Thyroid gland (tissue), 4 donors: ENCODE data around the gene PCAT6. TPM values are rescaled to one million over a fixed set of nuclear protein-coding genes. Genes with fewer than 3 reads are reported as not detected.
"Not testable (repeated sequence)": the region's sequence is repeated elsewhere in the genome, so short reads cannot be mapped to it uniquely, and the experiment has no call there.

Experiments used
- DNase-seq, 2 donors: peaks; one replicate each; pipeline ENCODE4 v3.0.0-alpha.2; 2019
- H3K27ac ChIP-seq, 3 donors: fragments of 200-600 bp; sonication (generic); 1 replicate in 2 of 3; 2 replicates in 1 of 3; pipeline ENCODE4 v1.5.1; 2016 to 2019; ENCODE audit warnings: mild to moderate bottlenecking in 1 of 3, moderate library complexity in 1 of 3
- H3K27me3 ChIP-seq: fragments of 200-600 bp; sonication (generic); one replicate; pipeline ENCODE4 v1.5.1; 2019
- H3K36me3 ChIP-seq, 2 donors: fragments of 200-600 bp; sonication (generic); one replicate each; pipeline ENCODE4 v1.5.1; 2016 to 2019
- H3K4me1 ChIP-seq, 2 donors: fragments of 200-600 bp; sonication (generic); one replicate each; pipeline ENCODE4 v1.5.1; 2017 to 2019
- H3K4me3 ChIP-seq, 3 donors: fragments of 200-600 bp; sonication (generic); replicated peaks in 1 of 3; 1 replicate in 2 of 3; 2 replicates in 1 of 3; pipeline ENCODE4 v1.5.1; 2016; ENCODE audit warnings: mild to moderate bottlenecking in 1 of 3
- H3K9me3 ChIP-seq: fragments of 200-600 bp; sonication (generic); one replicate; pipeline ENCODE4 v1.5.1; 2017
- POLR2A ChIP-seq, 2 donors: fragments of 450-650 bp; IDR thresholded peaks; one replicate each; pipeline ENCODE4 v1.6.1; 2017; ENCODE audit warnings: antibody characterized with exemption in 2 of 2, mild to moderate bottlenecking in 2 of 2, moderate library complexity in 1 of 2
- WGBS, 2 donors: methylation state at CpG; one replicate each; pipeline ENCODE4 v1.1.5; 2017; 5-methylcytosine and 5-hydroxymethylcytosine counted together
- intact Hi-C: fragments of 100-400 bp; cut with DNase I; formaldehyde crosslinking; loops from one replicate; pipeline ENCODE4 v1.15.1; 2023
- total RNA-seq, 4 donors: library from RNA; depleted of rRNA; stranded (reverse); fragments of >200 nt; gene quantifications; one replicate each; pipeline ENCODE4 v1.2.3, GENCODE V29; 2016
- TF ChIP-seq, protein P1 (sequence below), 6 experiments: fragments of 200-600 bp in 3 of 6; fragments of 450-650 bp in 3 of 6; sonication (generic) in 3 of 6; IDR thresholded peaks; one replicate each; pipeline ENCODE4 v1.5.1; 2016 to 2019; ENCODE audit warnings: antibody characterized with exemption in 6 of 6, mild to moderate bottlenecking in 2 of 6, inconsistent platforms in 1 of 6, moderate library complexity in 1 of 6

The PCAT6 gene
- total RNA-seq, 4 donors from 2014 or later, result not detected

DNA sequence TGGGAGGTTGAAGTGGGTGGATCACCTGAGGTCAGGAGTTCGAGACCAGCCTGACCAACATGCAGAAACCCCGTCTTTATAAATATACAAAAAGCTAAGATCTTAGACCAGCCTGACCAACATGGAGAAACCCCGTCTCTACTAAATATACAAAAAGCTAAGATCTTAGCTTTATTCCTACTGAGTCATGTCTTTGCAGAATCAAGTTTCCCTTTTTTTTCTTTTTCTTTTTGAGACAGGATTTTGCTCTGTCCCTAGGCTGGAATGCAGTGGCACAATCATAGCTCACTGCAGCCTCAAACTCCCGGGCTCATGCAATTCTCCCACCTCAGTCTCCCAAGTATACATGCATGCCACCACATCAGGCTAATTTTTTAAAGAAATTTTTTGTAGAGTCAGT is 23.9 kb upstream of the PCAT6 start:
- no peaks in the 10 kb centered on the region for H3K27me3 ChIP-seq
- peaks cover 0 to 8% of the 10 kb centered on the region in 2 donors for H3K4me1 ChIP-seq
- H3K36me3 ChIP-seq, result no peaks in the 10 kb centered on the region
- 72 to 73% methylated on average over 4 of the region's 4 CpGs for WGBS, 2 donors
- DNase-seq, result no peak
- H3K9me3 ChIP-seq, result no peaks in the 10 kb centered on the region
- no peak overlapping the region for H3K4me3 ChIP-seq
- intact Hi-C loops, result no loop called here
- no peak for TF ChIP-seq POLR2A (IDR thresholded peaks at IDR 0.05)
- TF ChIP-seq, protein P1, sequence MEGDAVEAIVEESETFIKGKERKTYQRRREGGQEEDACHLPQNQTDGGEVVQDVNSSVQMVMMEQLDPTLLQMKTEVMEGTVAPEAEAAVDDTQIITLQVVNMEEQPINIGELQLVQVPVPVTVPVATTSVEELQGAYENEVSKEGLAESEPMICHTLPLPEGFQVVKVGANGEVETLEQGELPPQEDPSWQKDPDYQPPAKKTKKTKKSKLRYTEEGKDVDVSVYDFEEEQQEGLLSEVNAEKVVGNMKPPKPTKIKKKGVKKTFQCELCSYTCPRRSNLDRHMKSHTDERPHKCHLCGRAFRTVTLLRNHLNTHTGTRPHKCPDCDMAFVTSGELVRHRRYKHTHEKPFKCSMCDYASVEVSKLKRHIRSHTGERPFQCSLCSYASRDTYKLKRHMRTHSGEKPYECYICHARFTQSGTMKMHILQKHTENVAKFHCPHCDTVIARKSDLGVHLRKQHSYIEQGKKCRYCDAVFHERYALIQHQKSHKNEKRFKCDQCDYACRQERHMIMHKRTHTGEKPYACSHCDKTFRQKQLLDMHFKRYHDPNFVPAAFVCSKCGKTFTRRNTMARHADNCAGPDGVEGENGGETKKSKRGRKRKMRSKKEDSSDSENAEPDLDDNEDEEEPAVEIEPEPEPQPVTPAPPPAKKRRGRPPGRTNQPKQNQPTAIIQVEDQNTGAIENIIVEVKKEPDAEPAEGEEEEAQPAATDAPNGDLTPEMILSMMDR (IDR thresholded peaks at IDR 0.05), result no peak
- H3K27ac ChIP-seq, result no peak overlapping the region

DNA sequence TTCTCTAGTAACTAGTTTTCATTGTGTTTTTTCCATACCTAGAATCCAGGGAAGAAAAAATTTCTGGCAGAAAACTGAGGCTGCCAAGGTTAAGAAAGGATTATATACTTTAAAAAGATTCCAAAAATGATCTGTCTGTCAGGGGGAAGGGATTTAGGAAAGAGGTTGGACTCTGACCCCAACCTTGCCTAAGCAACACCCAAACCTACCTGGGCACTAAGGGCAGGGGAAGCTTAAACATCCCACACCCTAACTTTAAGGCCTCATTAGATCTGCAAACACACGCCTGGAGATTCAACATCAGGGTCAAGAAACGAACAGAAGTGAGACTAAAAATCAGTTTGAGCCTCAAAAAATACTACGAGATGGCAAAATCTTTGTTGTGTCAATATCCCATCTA is 22.0 kb upstream of the PCAT6 start:
- H3K4me1 ChIP-seq, result peaks cover 0 to 8% of the 10 kb centered on the region in 2 donors
- no peak overlapping the region for H3K4me3 ChIP-seq
- no peak overlapping the region for H3K27ac ChIP-seq
- no peaks in the 10 kb centered on the region for H3K9me3 ChIP-seq
- 83 to 94% methylated on average over 3 of the region's 3 CpGs for WGBS, 2 donors
- TF ChIP-seq, protein P1 (IDR thresholded peaks at IDR 0.05), result no peak
- no peak for TF ChIP-seq POLR2A (IDR thresholded peaks at IDR 0.05)
- H3K36me3 ChIP-seq, result no peaks in the 10 kb centered on the region
- intact Hi-C loops, result no loop called here
- no peaks in the 10 kb centered on the region for H3K27me3 ChIP-seq
- no peak for DNase-seq

DNA sequence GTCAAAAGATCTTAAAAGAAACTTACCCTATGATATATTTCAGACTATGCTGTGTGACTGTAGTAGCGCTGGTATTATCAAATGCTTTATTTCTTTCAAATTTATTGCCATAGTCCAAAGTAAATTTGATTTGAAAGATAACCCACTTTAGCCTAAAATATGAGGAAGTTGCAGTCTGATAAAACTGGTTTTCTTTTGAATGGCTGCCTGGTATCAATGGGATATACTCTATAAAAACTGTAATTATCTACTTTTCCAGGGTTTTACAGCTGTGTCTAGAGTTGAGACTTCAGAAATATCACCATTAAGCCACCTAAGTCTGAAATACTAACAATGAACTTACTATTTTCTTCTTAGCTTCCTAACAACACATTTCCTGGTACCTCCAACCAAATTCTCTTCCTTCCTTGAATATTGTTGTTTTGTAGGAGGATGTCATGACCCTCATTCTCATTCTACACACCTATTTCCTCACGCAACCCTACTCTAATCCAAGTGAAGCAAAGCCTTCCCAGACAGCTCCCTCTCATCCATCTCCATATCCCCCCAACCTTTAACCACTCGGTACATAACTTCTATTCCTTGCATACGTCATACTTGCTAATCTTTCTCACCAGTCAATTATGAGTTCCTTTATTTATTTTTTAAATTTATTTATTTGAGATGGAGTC is 19.5 kb upstream of the PCAT6 start:
- 88 to 90% methylated on average over 4 of the region's 4 CpGs for WGBS, 2 donors
- H3K4me1 ChIP-seq, result peaks cover 6 to 12% of the 10 kb centered on the region in 2 donors
- intact Hi-C loops, result no loop called here
- no peaks in the 10 kb centered on the region for H3K36me3 ChIP-seq
- no peaks in the 10 kb centered on the region for H3K27me3 ChIP-seq
- H3K4me3 ChIP-seq, result no peak overlapping the region
- no peaks in the 10 kb centered on the region for H3K9me3 ChIP-seq
- TF ChIP-seq, protein P1 (IDR thresholded peaks at IDR 0.05), result no peak
- no peak for TF ChIP-seq POLR2A (IDR thresholded peaks at IDR 0.05)
- no peak for DNase-seq
- no peak overlapping the region for H3K27ac ChIP-seq

DNA sequence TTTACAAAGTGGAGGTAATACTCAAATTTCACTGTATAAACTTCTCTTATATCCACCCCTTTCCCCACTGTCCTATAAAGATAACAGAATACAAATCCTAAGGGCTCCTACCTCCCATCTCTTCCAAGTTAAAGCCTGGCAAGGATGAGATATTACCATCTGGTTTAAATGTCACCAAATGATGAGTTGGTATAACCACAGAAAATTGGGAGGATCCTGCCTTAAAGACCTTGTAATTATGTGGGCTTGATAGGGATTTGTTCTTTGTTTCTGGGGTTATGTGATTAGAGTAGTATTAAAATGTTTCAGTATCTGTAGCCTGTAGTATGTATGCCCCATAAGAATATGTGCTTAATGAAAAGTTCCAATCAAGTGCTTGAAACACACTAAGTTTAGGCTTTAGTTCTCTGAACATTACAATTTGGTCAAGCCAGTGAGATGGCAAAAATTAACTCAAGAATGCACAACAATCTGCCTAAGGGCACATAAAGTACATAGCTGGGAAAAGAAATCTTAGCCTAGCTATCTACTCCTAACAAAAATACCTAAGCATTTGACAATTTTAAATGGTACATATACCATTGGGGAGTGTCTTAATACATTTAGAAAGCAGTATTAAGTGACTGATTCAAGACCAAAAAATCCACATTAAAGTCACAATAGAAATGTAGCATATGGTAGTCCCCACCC is 16.6 kb upstream of the PCAT6 start:
- no peak for DNase-seq
- no peaks in the 10 kb centered on the region for H3K36me3 ChIP-seq
- H3K27me3 ChIP-seq, result no peaks in the 10 kb centered on the region
- H3K27ac ChIP-seq, result no peak overlapping the region
- TF ChIP-seq, protein P1 (IDR thresholded peaks at IDR 0.05), result no peak
- TF ChIP-seq POLR2A (IDR thresholded peaks at IDR 0.05), result no peak
- H3K4me1 ChIP-seq, result peaks cover 6 to 12% of the 10 kb centered on the region in 2 donors
- H3K4me3 ChIP-seq, result no peak overlapping the region
- intact Hi-C loops, result no loop called here
- H3K9me3 ChIP-seq, result no peaks in the 10 kb centered on the region

DNA sequence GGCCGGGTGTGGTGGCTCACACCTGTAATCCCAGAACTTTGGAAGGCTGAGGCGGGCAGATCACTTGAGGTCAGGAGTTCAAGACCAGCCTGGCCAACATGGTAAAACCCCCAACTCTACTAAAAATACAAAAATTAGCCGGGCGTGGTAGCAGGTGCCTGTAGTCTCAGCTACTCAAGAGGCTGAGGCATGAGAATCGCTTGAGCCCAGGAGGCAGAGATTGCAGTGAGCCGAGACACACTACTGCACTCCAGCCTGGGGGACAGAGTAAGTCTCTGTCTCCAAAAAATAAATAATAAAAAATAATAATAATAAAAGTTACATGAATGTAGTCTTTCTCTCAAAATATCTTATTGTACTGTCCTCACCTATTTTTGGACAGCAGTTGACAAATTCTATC is 15.8 kb upstream of the PCAT6 start:
- intact Hi-C loops, H3K36me3 ChIP-seq, H3K27me3 ChIP-seq, H3K27ac ChIP-seq, H3K9me3 ChIP-seq, H3K4me3 ChIP-seq: not testable (repeated sequence)
- peaks cover 6 to 12% of the 10 kb centered on the region in 2 donors for H3K4me1 ChIP-seq
- peak; percentile 20 to 28 for DNase-seq
- 66 to 71% methylated on average over 6 of the region's 6 CpGs for WGBS, 2 donors
